ENCODE data around the gene KLF15.
"Not testable (repeated sequence)": the region's sequence is repeated elsewhere in the genome, so short reads cannot be mapped to it uniquely, and the experiment has no call there.

Gene KLF15

DNA sequence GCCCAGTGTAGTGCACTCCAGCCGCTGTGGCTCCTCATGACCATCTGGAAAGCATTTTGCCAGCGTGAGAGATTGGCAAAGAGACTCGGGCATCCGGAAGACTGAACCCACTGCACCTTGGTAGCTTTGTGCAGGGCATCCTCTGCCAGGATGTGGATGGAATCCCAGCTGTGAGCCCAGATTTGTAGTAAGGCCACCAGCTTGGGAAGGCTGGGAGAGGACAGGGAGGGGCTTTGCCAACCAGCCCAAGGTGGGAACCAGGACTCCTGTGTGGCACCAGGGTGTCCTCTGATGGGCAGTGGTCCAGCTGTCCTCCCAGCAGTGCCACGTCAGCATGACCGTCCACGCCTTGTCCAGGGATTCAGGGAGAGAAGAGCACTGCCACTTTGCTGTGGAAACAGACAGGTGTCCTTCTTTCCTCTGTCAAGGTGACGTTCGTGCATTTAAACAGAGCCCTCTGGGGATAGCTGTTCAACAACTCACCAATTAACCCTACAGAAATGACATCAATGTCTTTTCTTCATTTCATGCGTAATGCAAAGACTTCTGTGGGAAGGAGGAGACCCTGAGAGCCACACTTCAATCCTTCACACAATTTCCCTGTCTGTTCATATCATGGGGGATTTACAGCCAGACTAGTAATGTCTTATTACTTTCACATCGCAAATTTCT, 19.1 kb downstream of the KLF15 start:
- H3K9me3 ChIP-seq (ENCODE audit: control insufficient read depth, insufficient read depth, low read length), result no peaks in the 10 kb centered on the region
- H3K36me3 ChIP-seq (ENCODE audit: control insufficient read depth, insufficient read depth, low read length), result no peaks in the 10 kb centered on the region

DNA sequence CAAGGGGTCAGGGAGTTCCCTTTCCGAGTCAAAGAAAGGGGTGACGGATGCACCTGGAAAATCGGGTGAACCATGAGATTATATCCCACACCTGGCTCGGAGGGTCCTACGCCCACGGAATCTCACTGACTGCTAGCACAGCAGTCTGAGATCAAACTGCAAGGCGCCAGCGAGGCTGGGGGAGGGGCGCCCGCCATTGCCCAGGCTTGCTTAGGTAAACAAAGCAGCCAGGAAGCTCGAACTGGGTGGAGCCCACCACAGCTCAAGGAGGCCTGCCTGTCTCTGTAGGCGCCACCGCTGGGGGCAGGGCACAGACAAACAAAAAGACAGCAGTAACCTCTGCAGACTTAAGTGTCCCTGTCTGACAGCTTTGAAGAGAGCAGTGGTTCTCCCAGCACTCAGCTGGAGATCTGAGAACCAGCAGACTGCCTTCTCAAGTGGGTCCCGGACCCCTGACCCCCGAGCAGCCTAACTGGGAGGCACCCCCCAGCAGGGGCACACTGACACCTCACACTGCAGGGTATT, 25.3 kb downstream of the KLF15 start:
- not testable (repeated sequence) for H3K27ac ChIP-seq (ENCODE audit: low read depth, low read length); H3K9ac ChIP-seq (ENCODE audit: low read depth, low read length); H3K36me3 ChIP-seq (ENCODE audit: control insufficient read depth, insufficient read depth, low read length); H3K4me1 ChIP-seq (ENCODE audit: control insufficient read depth, insufficient read depth, low read length); H3K27me3 ChIP-seq (ENCODE audit: control insufficient read depth, insufficient read depth, low read length); H3K4me3 ChIP-seq (ENCODE audit: low read depth, low read length)
- peaks cover 23% of the 10 kb centered on the region for H3K9me3 ChIP-seq (ENCODE audit: control insufficient read depth, insufficient read depth, low read length)

More for the DNA sequence above, 19.1 kb downstream of the KLF15 start:
- peaks cover 5% of the 10 kb centered on the region; the same call in 1 of the 2 replicates for H3K4me1 ChIP-seq (ENCODE audit: control insufficient read depth, insufficient read depth, low read length)
- H3K9ac ChIP-seq (ENCODE audit: low read depth, low read length), result no peak overlapping the region
- no peaks in the 10 kb centered on the region for H3K27me3 ChIP-seq (ENCODE audit: control insufficient read depth, insufficient read depth, low read length)
- no peak overlapping the region for H3K4me3 ChIP-seq (ENCODE audit: low read depth, low read length)
- no peak overlapping the region for H3K27ac ChIP-seq (ENCODE audit: low read depth, low read length)

DNA sequence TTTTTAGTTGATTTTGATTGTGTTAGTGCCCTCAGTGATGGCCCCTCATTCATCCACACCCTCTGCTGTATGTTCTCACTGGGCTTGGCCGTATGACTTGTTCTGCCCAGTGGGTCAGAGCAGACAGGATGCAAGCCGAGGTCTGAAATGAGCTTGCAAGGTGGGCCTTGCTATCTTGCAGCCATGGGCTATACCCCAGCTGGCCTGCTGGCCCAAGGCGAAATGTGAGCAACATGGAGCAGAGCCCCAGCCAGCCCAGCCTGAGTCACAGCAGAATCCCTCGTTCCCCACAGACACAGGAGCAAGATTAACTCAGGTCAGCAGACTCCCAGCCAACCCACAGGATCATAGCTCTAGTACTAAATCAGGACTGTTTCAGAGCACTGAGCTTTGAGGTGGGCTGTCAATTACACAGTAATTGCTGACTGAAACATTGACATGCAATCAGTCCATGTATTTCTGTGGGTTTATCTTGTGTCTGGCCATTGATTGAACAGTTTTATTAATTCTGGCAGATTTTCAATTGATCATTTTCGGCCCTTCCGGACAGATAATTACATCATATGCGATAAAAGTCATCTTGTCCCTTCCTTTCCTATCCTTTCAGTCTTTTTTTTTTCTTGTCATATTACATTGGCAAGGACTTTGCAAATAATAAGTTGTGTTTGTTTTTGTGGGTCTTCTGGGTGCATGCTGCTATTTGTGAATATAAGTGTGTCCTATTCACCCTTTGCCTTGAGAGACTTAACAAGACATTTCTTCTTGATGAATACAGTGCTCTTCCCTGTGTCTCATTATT, 27.1 kb downstream of the KLF15 start:
- no peaks in the 10 kb centered on the region for H3K4me1 ChIP-seq (ENCODE audit: control insufficient read depth, insufficient read depth, low read length)

DNA sequence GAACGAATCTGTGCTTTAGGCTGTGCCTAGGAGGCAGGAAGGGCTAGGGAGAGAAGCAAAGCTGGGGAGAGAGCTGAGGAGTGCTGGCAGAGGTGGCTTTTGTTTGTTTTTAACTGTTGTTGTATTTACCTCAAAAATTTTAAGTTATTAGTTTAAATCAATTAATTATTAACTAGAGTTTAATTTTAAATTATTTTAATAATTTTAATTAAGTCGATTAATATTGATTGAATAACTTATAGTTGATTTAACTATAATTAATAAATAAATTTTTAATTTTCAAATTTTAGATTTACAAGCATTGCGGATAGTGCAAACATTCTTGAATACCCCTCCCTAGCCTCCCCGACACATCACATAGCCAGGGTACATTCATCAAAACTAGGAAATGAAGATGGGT, 30.6 kb downstream of the KLF15 start:
- Histone ChIP-seq H3K27me3 (ENCODE audit: control insufficient read depth, insufficient read depth, low read length) (no peaks in the 10 kb centered on the region), H3K27ac (ENCODE audit: low read depth, low read length) (no peak overlapping the region), H3K9ac (ENCODE audit: low read depth, low read length) (no peak overlapping the region), H3K4me1 (ENCODE audit: control insufficient read depth, insufficient read depth, low read length) (no peaks in the 10 kb centered on the region), H3K36me3 (ENCODE audit: control insufficient read depth, insufficient read depth, low read length) (no peaks in the 10 kb centered on the region), H3K9me3 (ENCODE audit: control insufficient read depth, insufficient read depth, low read length) (peaks cover 23% of the 10 kb centered on the region), H3K4me3 (ENCODE audit: low read depth, low read length) (no peak overlapping the region)

More for the DNA sequence above, 27.1 kb downstream of the KLF15 start:
- H3K9me3 ChIP-seq (ENCODE audit: control insufficient read depth, insufficient read depth, low read length), result peaks cover 23% of the 10 kb centered on the region
- no peak overlapping the region for H3K9ac ChIP-seq (ENCODE audit: low read depth, low read length)
- H3K36me3 ChIP-seq (ENCODE audit: control insufficient read depth, insufficient read depth, low read length), result no peaks in the 10 kb centered on the region
- H3K27ac ChIP-seq (ENCODE audit: low read depth, low read length), result no peak overlapping the region
- no peak overlapping the region for H3K4me3 ChIP-seq (ENCODE audit: low read depth, low read length)
- no peaks in the 10 kb centered on the region for H3K27me3 ChIP-seq (ENCODE audit: control insufficient read depth, insufficient read depth, low read length)

DNA sequence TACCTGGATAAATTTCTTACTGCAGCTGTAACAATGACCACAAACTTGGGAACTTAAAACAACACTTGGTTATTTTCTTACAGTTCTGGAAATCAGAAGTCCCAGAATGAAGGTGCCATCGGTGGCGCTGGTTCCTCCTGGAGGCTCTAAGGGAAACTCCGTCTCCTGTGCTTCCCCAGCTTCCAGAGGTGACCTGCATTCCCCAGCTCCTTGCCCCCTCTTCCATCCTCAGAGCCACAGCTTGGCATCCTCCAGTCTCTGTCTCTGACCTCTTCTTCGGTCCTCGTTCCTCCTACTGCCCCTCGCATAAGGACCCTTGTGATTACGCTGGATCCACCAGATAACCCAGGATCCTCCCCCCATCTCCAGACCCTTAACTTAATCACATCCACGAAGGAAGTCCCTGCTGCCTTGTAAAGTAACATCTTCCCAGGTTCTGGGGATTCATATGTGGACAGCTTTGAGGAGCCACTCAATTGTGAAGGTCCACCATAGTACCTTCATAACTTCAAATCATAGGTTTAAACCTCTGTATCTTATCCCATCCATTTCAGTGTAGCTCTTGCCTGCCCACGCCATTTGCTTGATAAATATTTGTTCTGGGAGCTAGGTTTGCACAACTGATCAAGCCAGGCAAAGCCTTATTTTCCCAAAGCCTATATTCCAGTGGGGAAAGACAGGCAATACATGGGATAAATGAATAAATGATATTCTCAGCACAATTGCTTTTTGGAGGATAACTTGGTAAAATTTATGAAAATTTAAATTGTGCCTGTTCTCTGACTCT, 34.8 kb downstream of the KLF15 start:
- Histone ChIP-seq H3K9me3 (ENCODE audit: control insufficient read depth, insufficient read depth, low read length) (no peaks in the 10 kb centered on the region), H3K27me3 (ENCODE audit: control insufficient read depth, insufficient read depth, low read length) (no peaks in the 10 kb centered on the region), H3K9ac (ENCODE audit: low read depth, low read length) (no peak overlapping the region), H3K4me3 (ENCODE audit: low read depth, low read length) (no peak overlapping the region), H3K27ac (ENCODE audit: low read depth, low read length) (no peak overlapping the region), H3K36me3 (ENCODE audit: control insufficient read depth, insufficient read depth, low read length) (no peaks in the 10 kb centered on the region), H3K4me1 (ENCODE audit: control insufficient read depth, insufficient read depth, low read length) (no peaks in the 10 kb centered on the region)

DNA sequence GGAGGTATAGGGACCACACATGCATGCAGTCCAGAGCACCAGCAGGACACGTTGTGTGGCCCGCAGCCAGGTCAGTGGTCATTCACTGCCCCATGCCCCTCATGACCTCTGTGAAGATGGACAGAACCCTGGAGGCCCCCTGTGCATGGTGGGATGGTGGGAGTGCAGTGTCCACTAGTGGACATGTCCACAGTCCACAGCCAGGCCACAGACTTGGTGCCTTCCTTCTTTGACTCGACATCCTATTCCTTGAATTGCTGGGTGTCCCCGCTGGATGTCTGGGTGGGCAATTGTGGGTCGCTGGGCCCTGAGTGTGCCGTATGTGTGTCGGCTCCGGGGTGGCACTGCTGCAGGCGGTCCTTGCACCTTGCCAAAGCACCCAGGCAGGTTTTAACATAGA, 35.7 kb downstream of the KLF15 start:
- H3K9me3 ChIP-seq (ENCODE audit: control insufficient read depth, insufficient read depth, low read length), result no peaks in the 10 kb centered on the region
- no peaks in the 10 kb centered on the region for H3K27me3 ChIP-seq (ENCODE audit: control insufficient read depth, insufficient read depth, low read length)
- H3K9ac ChIP-seq (ENCODE audit: low read depth, low read length), result no peak overlapping the region

DNA sequence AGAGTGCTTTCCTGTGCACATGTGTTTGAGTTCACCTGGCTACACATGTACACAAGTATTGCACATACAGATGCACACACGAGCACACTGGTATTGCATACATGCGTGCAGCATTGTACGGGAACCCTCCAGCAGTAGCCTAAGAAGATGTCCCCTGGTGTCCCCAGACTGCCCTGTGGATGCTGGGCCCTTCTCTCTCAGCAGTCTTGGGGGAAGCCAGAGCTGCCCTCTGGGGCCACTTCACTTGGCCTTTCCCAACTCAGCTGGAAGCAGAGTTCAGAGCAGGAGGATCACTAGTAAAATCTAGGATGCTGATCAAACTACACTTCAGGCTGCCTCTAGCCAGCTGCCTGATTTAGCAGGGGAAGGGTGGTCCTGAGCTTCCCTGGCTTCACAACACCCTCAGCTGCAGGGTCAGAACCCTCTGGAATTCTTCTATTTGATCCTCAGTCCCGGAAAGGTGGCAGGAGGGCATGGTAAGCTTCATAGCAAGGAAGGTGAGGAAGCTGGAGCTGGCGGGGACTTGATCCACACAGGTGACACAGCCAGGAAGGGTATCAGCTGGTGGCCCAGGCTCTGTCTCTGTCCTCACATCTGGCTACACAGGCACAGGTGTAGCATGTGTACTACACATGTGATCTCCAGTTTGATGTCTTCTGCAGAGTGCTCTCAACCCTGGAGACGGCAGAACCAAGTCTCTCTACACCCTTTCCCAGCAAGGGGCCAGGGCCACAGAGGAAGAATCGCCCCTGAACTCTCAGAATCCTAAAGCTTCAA, 36.5 kb downstream of the KLF15 start:
- Histone ChIP-seq H3K4me1 (ENCODE audit: control insufficient read depth, insufficient read depth, low read length) (peaks cover 5% of the 10 kb centered on the region; the same call in 1 of the 2 replicates), H3K4me3 (ENCODE audit: low read depth, low read length) (no peak overlapping the region), H3K27me3 (ENCODE audit: control insufficient read depth, insufficient read depth, low read length) (no peaks in the 10 kb centered on the region), H3K36me3 (ENCODE audit: control insufficient read depth, insufficient read depth, low read length) (no peaks in the 10 kb centered on the region), H3K9me3 (ENCODE audit: control insufficient read depth, insufficient read depth, low read length) (no peaks in the 10 kb centered on the region), H3K27ac (ENCODE audit: low read depth, low read length) (no peak overlapping the region), H3K9ac (ENCODE audit: low read depth, low read length) (no peak overlapping the region)

More for the DNA sequence above, 35.7 kb downstream of the KLF15 start:
- Histone ChIP-seq H3K36me3 (ENCODE audit: control insufficient read depth, insufficient read depth, low read length) (no peaks in the 10 kb centered on the region), H3K27ac (ENCODE audit: low read depth, low read length) (no peak overlapping the region), H3K4me3 (ENCODE audit: low read depth, low read length) (no peak overlapping the region), H3K4me1 (ENCODE audit: control insufficient read depth, insufficient read depth, low read length) (no peaks in the 10 kb centered on the region)

DNA sequence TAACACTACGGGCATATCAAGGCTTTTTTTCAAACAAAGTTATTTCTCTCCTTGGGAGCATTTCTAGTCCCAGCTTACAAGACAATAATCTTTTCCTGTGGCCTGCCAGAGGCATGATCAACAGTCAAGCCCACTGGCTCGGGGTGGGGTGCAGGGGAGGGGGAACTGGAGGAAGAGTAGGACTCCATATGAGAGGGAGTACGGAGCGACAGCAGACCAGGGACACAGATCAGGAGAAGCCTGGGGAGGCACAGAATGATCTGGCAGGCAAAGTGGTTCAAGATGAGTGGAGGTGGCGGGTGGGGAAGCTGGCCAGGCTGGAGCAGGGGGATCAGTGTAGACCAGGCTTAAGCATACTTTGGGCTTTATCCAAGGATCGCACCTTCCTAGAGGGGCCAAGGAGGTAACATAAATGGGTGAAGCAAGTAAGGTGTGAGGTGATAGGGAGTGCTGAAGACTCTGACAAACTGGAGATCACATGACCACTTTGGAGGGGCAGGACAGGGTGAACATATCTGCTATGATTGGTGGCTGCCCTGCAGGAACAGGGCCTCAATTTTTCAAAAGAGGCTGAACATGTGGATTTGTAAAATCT, 37.4 kb downstream of the KLF15 start:
- H3K36me3 ChIP-seq (ENCODE audit: control insufficient read depth, insufficient read depth, low read length), result no peaks in the 10 kb centered on the region
- H3K4me1 ChIP-seq (ENCODE audit: control insufficient read depth, insufficient read depth, low read length), result peaks cover 12% of the 10 kb centered on the region; the same call in 1 of the 2 replicates
- no peak overlapping the region for H3K9ac ChIP-seq (ENCODE audit: low read depth, low read length)
- no peaks in the 10 kb centered on the region for H3K9me3 ChIP-seq (ENCODE audit: control insufficient read depth, insufficient read depth, low read length)
- no peak overlapping the region for H3K4me3 ChIP-seq (ENCODE audit: low read depth, low read length)
- H3K27ac ChIP-seq (ENCODE audit: low read depth, low read length), result no peak overlapping the region
- H3K27me3 ChIP-seq (ENCODE audit: control insufficient read depth, insufficient read depth, low read length), result no peaks in the 10 kb centered on the region

DNA sequence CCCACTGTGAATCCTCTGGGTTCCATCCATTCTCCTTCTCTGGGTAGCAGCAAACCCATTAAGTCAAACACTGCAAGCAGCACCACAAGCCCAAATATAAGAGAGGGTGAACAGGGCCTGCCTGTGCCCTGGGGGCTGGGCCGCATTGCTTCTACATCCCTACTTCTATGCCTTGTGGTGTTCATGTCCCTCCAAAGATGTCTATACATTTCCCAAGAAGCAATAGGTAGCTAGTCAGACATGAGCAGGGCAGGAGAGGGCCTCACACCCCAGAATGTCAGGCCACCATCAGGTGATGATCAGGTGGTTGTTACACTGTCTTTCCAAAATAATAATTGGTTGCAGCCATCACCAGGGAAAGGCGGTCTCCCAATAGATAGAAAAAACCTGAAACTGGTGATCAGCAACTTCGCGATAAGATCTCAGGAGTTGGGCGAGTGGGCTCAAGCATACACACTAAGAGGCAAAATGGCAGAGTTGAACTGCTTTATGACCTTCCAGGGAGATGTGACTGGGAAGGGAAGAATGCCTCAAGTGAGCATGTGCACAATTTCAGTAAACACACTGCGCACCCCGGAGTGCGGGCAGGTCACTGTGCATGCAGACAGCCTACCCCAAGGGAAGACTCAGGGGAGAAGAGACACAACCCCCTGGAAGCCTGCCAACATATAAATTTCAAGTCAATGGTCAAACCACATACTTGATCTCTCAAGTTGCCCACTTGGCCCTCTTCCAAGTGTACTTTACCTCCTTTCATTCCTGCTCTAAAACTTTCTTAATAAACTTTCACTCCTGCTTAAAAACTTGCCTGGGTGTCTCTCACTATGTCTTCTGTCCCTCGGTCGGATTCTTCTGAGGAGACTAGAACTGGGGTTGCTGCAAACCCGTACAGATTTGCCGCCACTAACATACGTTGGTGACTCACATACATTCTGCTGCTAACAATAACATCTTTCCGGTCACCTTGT, 39.9 kb downstream of the KLF15 start:
- Histone ChIP-seq H3K27ac (ENCODE audit: low read depth, low read length) (no peak overlapping the region), H3K4me1 (ENCODE audit: control insufficient read depth, insufficient read depth, low read length) (peaks cover 12% of the 10 kb centered on the region; the same call in 1 of the 2 replicates), H3K27me3 (ENCODE audit: control insufficient read depth, insufficient read depth, low read length) (no peaks in the 10 kb centered on the region), H3K9me3 (ENCODE audit: control insufficient read depth, insufficient read depth, low read length) (no peaks in the 10 kb centered on the region), H3K4me3 (ENCODE audit: low read depth, low read length) (no peak overlapping the region), H3K9ac (ENCODE audit: low read depth, low read length) (no peak overlapping the region), H3K36me3 (ENCODE audit: control insufficient read depth, insufficient read depth, low read length) (no peaks in the 10 kb centered on the region)

Data from HUES48 (cell line).